IMR-90 (cell line): ENCODE results near the gene CD2AP. TPM values are rescaled to one million over a fixed set of nuclear protein-coding genes. Genes with fewer than 3 reads are reported as not detected.

Experiments
- ATAC-seq: fragments of 200-7000 bp; cut with Tn5 transposase; 2 replicates; pipeline ENCODE4 v1.9.1; 2020; ENCODE audit warnings: low read depth, mild to moderate bottlenecking, moderate library complexity
- BruUV-seq: library from RNA; stranded (reverse); fragments of 400-500 nt; replicated peaks from 2 replicates; lab custom pipeline; 2021; lab: Mats Ljungman, UMichigan
- CTCF ChIA-PET: fragments of 300-600 bp; formaldehyde crosslinking; extraction: SDS; loops from one replicate; lab custom pipeline; 2021; ENCODE audit warnings: antibody characterized with exemption; lab: Yijun Ruan, JAX
- POLR2A ChIA-PET: fragments of 300-600 bp; sonication (Branson Sonifier 250); formaldehyde crosslinking; loops from one replicate; lab custom pipeline; 2022; ENCODE audit warnings: antibody characterized with exemption; ENCODE audit not compliant: unreplicated experiment; lab: Charles Lee
- DNase-seq: peaks from one replicate; pipeline ENCODE4 v3.0.0; 2013
- H2AFZ ChIP-seq: replicated peaks from 2 replicates; pipeline ENCODE3; 2013; ENCODE audit warnings: low read length, mild to moderate bottlenecking; ENCODE audit not compliant: poor library complexity
- H2AK5ac ChIP-seq: 2 replicates; pipeline ENCODE4 v1.6.1; 2013; ENCODE audit warnings: low read depth, low read length, inconsistent platforms
- H2AK9ac ChIP-seq: replicated peaks from 2 replicates; pipeline ENCODE3; 2013; ENCODE audit warnings: mild to moderate bottlenecking, low read depth, low read length, moderate library complexity; ENCODE audit not compliant: poor library complexity
- H2BK120ac ChIP-seq: 2 replicates; pipeline ENCODE4 v1.6.1; 2013; ENCODE audit warnings: low read depth, low read length, inconsistent platforms
- H2BK15ac ChIP-seq: 3 replicates; pipeline ENCODE4 v1.6.1; 2013; ENCODE audit warnings: low read depth, low read length, inconsistent platforms
- H2BK20ac ChIP-seq: 2 replicates; pipeline ENCODE4 v1.6.1; 2013; ENCODE audit warnings: low read depth, mild to moderate bottlenecking, inconsistent platforms, low read length, moderate library complexity
- H2BK5ac ChIP-seq: 2 replicates; pipeline ENCODE4 v1.6.1; 2013; ENCODE audit warnings: mild to moderate bottlenecking, low read depth, low read length, inconsistent platforms; ENCODE audit not compliant: poor library complexity, severe bottlenecking
- H3K14ac ChIP-seq: replicated peaks from 2 replicates; pipeline ENCODE4 v1.6.1; 2013; ENCODE audit warnings: low read depth, low read length, inconsistent platforms
- H3K18ac ChIP-seq: 2 replicates; pipeline ENCODE4 v1.6.1; 2013; ENCODE audit warnings: low read depth, low read length, control low read depth
- H3K23ac ChIP-seq: 2 replicates; pipeline ENCODE4 v1.6.1; 2013; ENCODE audit warnings: low read depth, low read length, inconsistent platforms
- H3K27ac ChIP-seq: 2 replicates; pipeline ENCODE4 v1.5.1; 2013; ENCODE audit warnings: mild to moderate bottlenecking, control low read depth, low read length; ENCODE audit not compliant: insufficient read depth
- H3K27me3 ChIP-seq: 2 replicates; pipeline ENCODE4 v1.6.1; 2013; ENCODE audit warnings: low read length; ENCODE audit not compliant: control insufficient read depth, insufficient read depth
- H3K36me3 ChIP-seq: 2 replicates; pipeline ENCODE4 v1.6.1; 2013; ENCODE audit warnings: low read length, mixed read lengths; ENCODE audit not compliant: control insufficient read depth, insufficient read depth
- H3K4ac ChIP-seq: 2 replicates; pipeline ENCODE4 v1.6.1; 2013; ENCODE audit warnings: low read depth, low read length, inconsistent platforms
- H3K4me1 ChIP-seq: 2 replicates; pipeline ENCODE4 v1.6.1; 2013; ENCODE audit warnings: low read length, mixed read lengths; ENCODE audit not compliant: control insufficient read depth, insufficient read depth
- H3K4me2 ChIP-seq: 2 replicates; pipeline ENCODE4 v1.6.1; 2013; ENCODE audit warnings: low read depth, mild to moderate bottlenecking, control low read depth, low read length, moderate library complexity
- H3K4me3 ChIP-seq: 2 replicates; pipeline ENCODE4 v1.5.1; 2013; ENCODE audit warnings: low read depth, mild to moderate bottlenecking, control low read depth, low read length, moderate library complexity; ENCODE audit not compliant: insufficient read depth
- H3K56ac ChIP-seq: 2 replicates; pipeline ENCODE4 v1.6.1; 2013; ENCODE audit warnings: low read length, inconsistent platforms; ENCODE audit not compliant: insufficient read depth; ENCODE audit errors: extremely low read depth
- H3K79me1 ChIP-seq, 2 experiments: 2 replicates each; pipeline ENCODE4 v1.6.1; 2013; ENCODE audit warnings: low read length in 2 of 2, inconsistent platforms in 1 of 2, low read depth in 1 of 2
- H3K9ac ChIP-seq: 2 replicates; pipeline ENCODE4 v1.6.1; 2013; ENCODE audit warnings: low read depth, low read length, control low read depth
- H3K9me1 ChIP-seq: 2 replicates; pipeline ENCODE4 v1.6.1; 2013; ENCODE audit warnings: low read length, inconsistent platforms; ENCODE audit not compliant: insufficient read depth
- H3K9me3 ChIP-seq: 2 replicates; pipeline ENCODE4 v1.6.1; 2013; ENCODE audit warnings: low read length; ENCODE audit not compliant: control insufficient read depth, insufficient read depth
- H4K20me1 ChIP-seq: 2 replicates; pipeline ENCODE4 v1.6.1; 2013; ENCODE audit warnings: low read length, inconsistent platforms; ENCODE audit not compliant: insufficient read depth
- H4K5ac ChIP-seq: 2 replicates; pipeline ENCODE4 v1.6.1; 2013; ENCODE audit warnings: mild to moderate bottlenecking, low read depth, low read length, control low read depth
- H4K8ac ChIP-seq, 2 experiments: 2 replicates each; pipeline ENCODE4 v1.6.1; 2013; ENCODE audit warnings: low read depth in 2 of 2, low read length in 2 of 2, control low read depth in 1 of 2, inconsistent platforms in 1 of 2
- H4K91ac ChIP-seq: 2 replicates; pipeline ENCODE4 v1.6.1; 2013; ENCODE audit warnings: low read depth, low read length, inconsistent platforms; ENCODE audit not compliant: insufficient read depth
- CTCF ChIP-seq: conservative IDR thresholded peaks from 2 replicates; pipeline ENCODE4 v1.5.1; 2012; ENCODE audit warnings: mild to moderate bottlenecking, low read depth, low read length, improper control_type of control experiment
- FOS ChIP-seq: fragments of 150-350 bp; IDR thresholded peaks from 2 replicates; pipeline ENCODE4 v1.6.1; 2016; ENCODE audit warnings: low read depth, low read length
- MAFK ChIP-seq: IDR thresholded peaks from 2 replicates; pipeline ENCODE4 v1.6.1; 2012; ENCODE audit warnings: low read depth, low read length, improper control_type of control experiment
- NFE2L2 ChIP-seq: fragments of 150-350 bp; IDR thresholded peaks from 2 replicates; pipeline ENCODE4 v1.6.1; 2016; ENCODE audit warnings: low read depth, mild to moderate bottlenecking, low read length
- POLR2A ChIP-seq: IDR thresholded peaks from 2 replicates; pipeline ENCODE4 v1.6.1; 2012; ENCODE audit warnings: mild to moderate bottlenecking, low read depth, low read length
- RAD21 ChIP-seq: IDR thresholded peaks from 2 replicates; pipeline ENCODE4 v1.6.1; 2012; ENCODE audit warnings: low read length, improper control_type of control experiment
- RCOR1 ChIP-seq: IDR thresholded peaks from 2 replicates; pipeline ENCODE4 v1.6.1; 2012; ENCODE audit warnings: mild to moderate bottlenecking, low read length, improper control_type of control experiment; ENCODE audit not compliant: insufficient replicate concordance
- RFX5 ChIP-seq: IDR thresholded peaks from 2 replicates; pipeline ENCODE4 v1.8.0; 2012; ENCODE audit warnings: low read depth, mild to moderate bottlenecking, low read length, moderate library complexity
- WGBS, 2 experiments: methylation state at CpG; one replicate each; pipeline versions ENCODE4 v1.1.5 to v1.1.7; 2013; ENCODE audit warnings: missing lambda C conversion rate in 2 of 2; ENCODE audit not compliant: insufficient read length in 1 of 2; ENCODE audit errors: extremely low coverage in 2 of 2; 5-methylcytosine and 5-hydroxymethylcytosine counted together
- dilution Hi-C: fragments of 300-500 bp; cut with HindIII; formaldehyde crosslinking; loops from one replicate; pipeline ENCODE4 v1.14.3; 2018; ENCODE audit warnings: low sequenced_read_pairs; ENCODE audit not compliant: unreplicated experiment
- in situ Hi-C: fragments of 300-500 bp; cut with MboI; formaldehyde crosslinking; loops from 3 replicates; pipeline ENCODE4 v1.14.3; 2019; ENCODE audit warnings: low sequenced_read_pairs, inconsistent platforms, mixed read lengths
- intact Hi-C: fragments of 100-400 bp; cut with micrococcal nuclease; formaldehyde crosslinking; loops from 2 replicates; pipeline ENCODE4 v1.10.0; 2022
- polyA plus RNA-seq, 3 experiments: library from polyadenylated mRNA; depleted of rRNA; stranded (reverse); fragments of >200 nt; gene quantifications; 2 replicates each; pipeline ENCODE4 v1.2.3, GENCODE V29; 2012; ENCODE audit warnings: low replicate concordance in 1 of 3
- total RNA-seq: library from RNA; depleted of rRNA; stranded (reverse); fragments of >200 nt; gene quantifications from 2 replicates; pipeline ENCODE4 v1.2.3, GENCODE V29; 2012

The CD2AP gene
- total and polyA plus RNA-seq, 2 of the 4 experiments (the other 2 are of a cell fraction), result 5.3 to 7.5 TPM

- Histone ChIP-seq H3K23ac (no peak overlapping the region), H3K18ac (no peak overlapping the region), H3K27me3 (no peaks in the 10 kb centered on the region), H2AK5ac (no peak overlapping the region), H2BK20ac (no peak overlapping the region), H3K9ac (no peak overlapping the region), H2BK15ac (no peak overlapping the region), H3K9me3 (no peaks in the 10 kb centered on the region), H3K9me1 (no peaks in the 10 kb centered on the region; the same call in 1 of the 2 replicates), H3K4me3 (no peak overlapping the region), H3K4ac (no peak overlapping the region), H4K20me1 (peaks cover 30% of the 10 kb centered on the region; the same call in 1 of the 2 replicates), H2BK120ac (no peak overlapping the region), H3K79me1 (peaks cover 16 to 44% of the 10 kb centered on the region in 2 experiments; a peak in 3 of 4 replicates), H4K91ac (no peak overlapping the region), H2AFZ (no peak overlapping the region), H3K4me1 (peaks cover 2% of the 10 kb centered on the region; the same call in 1 of the 2 replicates), H3K14ac (no peak overlapping the region), H2AK9ac (no peak overlapping the region), H2BK5ac (no peak overlapping the region), H4K5ac (no peak overlapping the region), H4K8ac (no peak overlapping the region), H3K56ac (no peak overlapping the region), H3K4me2 (no peak overlapping the region), H3K36me3 (no peaks in the 10 kb centered on the region), H3K27ac (no peak overlapping the region)
- BruUV-seq, result no TSS peak
- ATAC-seq (no peak), DNase-seq (no peak)
- intact Hi-C loops, result no loop called here
- WGBS, 2 experiments, result no CpG with 5 or more reads among the region's 1 CpG
- CTCF ChIA-PET, result no interaction called here
- POLR2A ChIA-PET, result no interaction called here
- dilution Hi-C loops, result no loop called here
- in situ Hi-C loops, result no loop called here
- no peak for TF ChIP-seq CTCF
- no peak for TF ChIP-seq RCOR1
- no peak for TF ChIP-seq RAD21
- no peak for TF ChIP-seq NFE2L2
- no peak for TF ChIP-seq POLR2A
- TF ChIP-seq FOS, result no peak
- no peak for TF ChIP-seq MAFK
- TF ChIP-seq RFX5, result no peak
These were observed 13.1 kb downstream of the CD2AP start for GRCh38 chr6:47490676-47491075.
